Mesothelial cell of epicardium (in vitro differentiated cells): Measurements from ENCODE around the gene CHTF8. TPM values are rescaled to one million over a fixed set of nuclear protein-coding genes. Genes with fewer than 3 reads are reported as not detected.

Experiments
- DNase-seq, 2 experiments: peaks; one replicate each; pipeline ENCODE4 v3.0.0; 2021; ENCODE audit warnings: low spot score in 2 of 2; ENCODE audit not compliant: unreplicated experiment in 2 of 2
- H3K27ac Mint-ChIP-seq: 2 replicates; pipeline ENCODE4 v1.8.0; 2021; ENCODE audit warnings: mixed read lengths
- H3K27me3 Mint-ChIP-seq: 2 replicates; pipeline ENCODE4 v1.8.0; 2021; ENCODE audit warnings: low read depth, mixed read lengths
- H3K36me3 Mint-ChIP-seq: 2 replicates; pipeline ENCODE4 v1.8.0; 2021; ENCODE audit warnings: mixed read lengths
- H3K4me1 Mint-ChIP-seq: 2 replicates; pipeline ENCODE4 v1.8.0; 2021; ENCODE audit warnings: mixed read lengths
- H3K4me3 Mint-ChIP-seq: 2 replicates; pipeline ENCODE4 v1.8.0; 2021; ENCODE audit warnings: mild to moderate bottlenecking, moderate library complexity, mixed read lengths
- H3K9me3 Mint-ChIP-seq: 2 replicates; pipeline ENCODE4 v1.8.0; 2021; ENCODE audit warnings: mixed read lengths
- total RNA-seq: library from RNA; stranded (reverse); gene quantifications from 3 replicates; pipeline ENCODE4 v1.2.1, GENCODE V29; 2021
- TF ChIP-seq, protein P1 (sequence below): fragments of 200-600 bp; sonication (generic); IDR thresholded peaks from one replicate; pipeline ENCODE4 v1.5.0; 2021; ENCODE audit warnings: antibody characterized with exemption; ENCODE audit not compliant: unreplicated experiment

The CHTF8 gene
- total RNA-seq, 1 donor from 2014 or later: 91.9 TPM

- H3K4me1 Mint-ChIP-seq: peaks cover 18% of the 10 kb centered on the region
- H3K4me3 Mint-ChIP-seq: no peak overlapping the region
- H3K9me3 Mint-ChIP-seq: no peaks in the 10 kb centered on the region
- no peak for DNase-seq
- H3K27ac Mint-ChIP-seq: peak overlapping the region; percentile 22
- TF ChIP-seq, protein P1, sequence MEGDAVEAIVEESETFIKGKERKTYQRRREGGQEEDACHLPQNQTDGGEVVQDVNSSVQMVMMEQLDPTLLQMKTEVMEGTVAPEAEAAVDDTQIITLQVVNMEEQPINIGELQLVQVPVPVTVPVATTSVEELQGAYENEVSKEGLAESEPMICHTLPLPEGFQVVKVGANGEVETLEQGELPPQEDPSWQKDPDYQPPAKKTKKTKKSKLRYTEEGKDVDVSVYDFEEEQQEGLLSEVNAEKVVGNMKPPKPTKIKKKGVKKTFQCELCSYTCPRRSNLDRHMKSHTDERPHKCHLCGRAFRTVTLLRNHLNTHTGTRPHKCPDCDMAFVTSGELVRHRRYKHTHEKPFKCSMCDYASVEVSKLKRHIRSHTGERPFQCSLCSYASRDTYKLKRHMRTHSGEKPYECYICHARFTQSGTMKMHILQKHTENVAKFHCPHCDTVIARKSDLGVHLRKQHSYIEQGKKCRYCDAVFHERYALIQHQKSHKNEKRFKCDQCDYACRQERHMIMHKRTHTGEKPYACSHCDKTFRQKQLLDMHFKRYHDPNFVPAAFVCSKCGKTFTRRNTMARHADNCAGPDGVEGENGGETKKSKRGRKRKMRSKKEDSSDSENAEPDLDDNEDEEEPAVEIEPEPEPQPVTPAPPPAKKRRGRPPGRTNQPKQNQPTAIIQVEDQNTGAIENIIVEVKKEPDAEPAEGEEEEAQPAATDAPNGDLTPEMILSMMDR: no peak
- no peaks in the 10 kb centered on the region for H3K27me3 Mint-ChIP-seq
- H3K36me3 Mint-ChIP-seq: no peaks in the 10 kb centered on the region
Measured at GRCh38 chr16:69072640-69072974, 59.8 kb downstream of the CHTF8 start.

- DNase-seq: no peak
- TF ChIP-seq, protein P1: no peak
- no peaks in the 10 kb centered on the region for H3K27me3 Mint-ChIP-seq
- peaks cover 18% of the 10 kb centered on the region for H3K4me1 Mint-ChIP-seq
- no peaks in the 10 kb centered on the region for H3K36me3 Mint-ChIP-seq
- H3K4me3 Mint-ChIP-seq: no peak overlapping the region
- H3K27ac Mint-ChIP-seq: no peak overlapping the region
- no peaks in the 10 kb centered on the region for H3K9me3 Mint-ChIP-seq
Measured at GRCh38 chr16:69071036-69071435, 61.4 kb downstream of the CHTF8 start.

DNA sequence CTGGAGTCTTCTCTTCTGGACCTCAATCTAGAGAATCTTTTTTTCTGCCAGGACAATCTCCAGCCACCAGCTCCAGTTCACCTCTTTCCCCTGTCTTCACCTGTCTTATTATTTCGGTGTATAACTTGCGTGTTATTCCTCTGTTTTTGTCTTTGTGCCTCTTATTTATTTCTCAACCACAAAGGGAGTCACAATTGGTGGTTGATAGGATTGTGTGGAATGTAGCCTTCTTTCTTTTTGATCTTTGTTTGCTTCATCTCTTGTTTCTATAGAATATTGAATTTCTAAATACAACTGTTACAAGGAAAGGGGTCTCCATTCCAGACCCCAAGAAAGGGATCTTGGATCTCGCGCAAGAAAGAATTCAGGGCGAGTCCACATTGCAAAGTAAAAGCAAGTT, 62.9 kb downstream of the CHTF8 start:
- peaks cover 21% of the 10 kb centered on the region for H3K4me1 Mint-ChIP-seq
- H3K36me3 Mint-ChIP-seq: no peaks in the 10 kb centered on the region
- H3K27ac Mint-ChIP-seq: no peak overlapping the region

More for the DNA sequence above, 62.9 kb downstream of the CHTF8 start:
- TF ChIP-seq, protein P1: no peak
- Mint-ChIP-seq H3K9me3 (no peaks in the 10 kb centered on the region), H3K4me3 (no peak overlapping the region), H3K27me3 (no peaks in the 10 kb centered on the region)
- DNase-seq: no peak

Other genes with a start within 250 kb of the CHTF8 start
- 0.86 to 1.2 TPM (median 0.92 TPM) in 3 replicates for gene HAS3, start 26.9 kb downstream of the CHTF8 start, total RNA-seq
- 45.0 to 49.4 TPM (median 48.0 TPM) in 3 replicates for gene UTP4, start 61 bp upstream of the CHTF8 start, total RNA-seq
- 25.7 to 29.8 TPM (median 26.7 TPM) in 3 replicates for gene SNTB2, start 54.6 kb upstream of the CHTF8 start, total RNA-seq
- gene VPS4A, start 178.8 kb upstream of the CHTF8 start, total RNA-seq: 28.0 to 30.3 TPM (median 29.8 TPM) in 3 replicates
- 13.5 to 14.1 TPM (median 13.6 TPM) in 3 replicates for gene PDF, start 198.0 kb upstream of the CHTF8 start, total RNA-seq
- gene COG8, start 207.0 kb upstream of the CHTF8 start, total RNA-seq: 48.2 to 49.4 TPM (median 49.0 TPM) in 3 replicates
- gene NIP7, start 207.2 kb upstream of the CHTF8 start, total RNA-seq: 27.2 to 31.4 TPM (median 30.5 TPM) in 3 replicates
- gene TMED6, start 219.2 kb upstream of the CHTF8 start, total RNA-seq: 1.2 to 1.7 TPM (median 1.4 TPM) in 3 replicates